ENCODE measurements around the gene MAX. TPM values are rescaled to one million over a fixed set of nuclear protein-coding genes. Genes with fewer than 3 reads are reported as not detected.
"Not testable (repeated sequence)": the region's sequence is repeated elsewhere in the genome, so short reads cannot be mapped to it uniquely, and the experiment has no call there.

Gene MAX
- total RNA-seq, 1 experiment from 2014 or later: 32.7 TPM

- DNase-seq (ENCODE audit: low spot score): no peak
These were observed 63.4 kb downstream of the MAX start for GRCh38 chr14:65038966-65039365.

- no peak for DNase-seq (ENCODE audit: low spot score)
These were observed 67.3 kb downstream of the MAX start for GRCh38 chr14:65035049-65035448.

- no peak for DNase-seq (ENCODE audit: low spot score)
These were observed 68.3 kb downstream of the MAX start for GRCh38 chr14:65034021-65034420.

GRCh38 chr14:65033181-65033580 lies 69.1 kb downstream of the MAX start:
- no peak for DNase-seq (ENCODE audit: low spot score)

GRCh38 chr14:65032319-65032718 lies 70.0 kb downstream of the MAX start:
- no peak for DNase-seq (ENCODE audit: low spot score)

GRCh38 chr14:65031321-65031720 lies 71.0 kb downstream of the MAX start:
- not testable (repeated sequence) for DNase-seq (ENCODE audit: low spot score)

GRCh38 chr14:65028937-65029336 lies 73.4 kb downstream of the MAX start:
- DNase-seq (ENCODE audit: low spot score): no peak

- no peak for DNase-seq (ENCODE audit: low spot score)
These were observed 75.1 kb downstream of the MAX start for GRCh38 chr14:65027127-65027799.

- DNase-seq (ENCODE audit: low spot score): no peak
These were observed 75.8 kb downstream of the MAX start for GRCh38 chr14:65026526-65026925.

- DNase-seq (ENCODE audit: low spot score): no peak
These were observed 76.5 kb downstream of the MAX start for GRCh38 chr14:65025818-65026217.

Small RNAs within 50 kb of the gene (small RNA-seq; reads per million reads assigned to genes)
- gene MIR4706: not detected
- 7.8 reads per million, percentile 86 among the genes with 10 or more reads in this experiment for gene RNU2-14P

Other genes starting within 250 kb of the MAX start
- under 0.01 and 0.03 TPM in 2 replicates for gene SPTB, start 222.6 kb downstream of the MAX start, total RNA-seq (2014; rRNA removed; shearing (Covaris generic))
- 13.9 TPM in 2 replicates for gene CHURC1, start 188.1 kb downstream of the MAX start, total RNA-seq (2014; rRNA removed; shearing (Covaris generic))
- 1,024 and 1,115 TPM in 2 replicates for gene GPX2, start 159.8 kb downstream of the MAX start, total RNA-seq (2014; rRNA removed; shearing (Covaris generic))
- 33.2 and 39.3 TPM in 2 replicates for gene RAB15, start 130.2 kb downstream of the MAX start, total RNA-seq (2014; rRNA removed; shearing (Covaris generic))
- gene FNTB, start 115.6 kb downstream of the MAX start, total RNA-seq (2014; rRNA removed; shearing (Covaris generic)): 8.2 and 8.9 TPM in 2 replicates

All from HT-29 (cell line).